Mesenchymal stem cell (in vitro differentiated cells and primary cell): ENCODE measurements around the gene TMEM178B.

Experiments
- DNase-seq: peaks from one replicate; pipeline ENCODE4 v3.0.0-alpha.2; 2013
- H2AFZ ChIP-seq: one replicate; pipeline ENCODE4 v1.6.1; 2013; ENCODE audit warnings: low read depth, mild to moderate bottlenecking, control low read depth, inconsistent platforms, low read length, moderate library complexity
- H2AK5ac ChIP-seq: 2 replicates; pipeline ENCODE4 v1.6.1; 2013; ENCODE audit warnings: low read length, moderate library complexity, mild to moderate bottlenecking, inconsistent platforms; ENCODE audit not compliant: severe bottlenecking
- H2BK120ac ChIP-seq: one replicate; pipeline ENCODE4 v1.6.1; 2013; ENCODE audit warnings: low read depth, mild to moderate bottlenecking, inconsistent platforms, low read length, moderate library complexity
- H2BK12ac ChIP-seq, 2 experiments: one replicate each; pipeline ENCODE4 v1.6.1; 2013; ENCODE audit warnings: inconsistent platforms in 2 of 2, low read length in 2 of 2, mild to moderate bottlenecking in 2 of 2, moderate library complexity in 2 of 2, control low read depth in 1 of 2
- H2BK15ac ChIP-seq: one replicate; pipeline ENCODE4 v1.6.1; 2013; ENCODE audit warnings: mild to moderate bottlenecking, low read depth, inconsistent platforms; ENCODE audit not compliant: poor library complexity, severe bottlenecking
- H2BK5ac ChIP-seq: 2 replicates; pipeline ENCODE4 v1.6.1; 2013; ENCODE audit warnings: low read depth, mild to moderate bottlenecking, low read length, control low read depth, inconsistent platforms; ENCODE audit not compliant: poor library complexity, severe bottlenecking
- H3K14ac ChIP-seq, 2 experiments: one replicate each; pipeline ENCODE4 v1.6.1; 2013; ENCODE audit warnings: inconsistent platforms in 2 of 2, low read length in 2 of 2, control low read depth in 1 of 2, mild to moderate bottlenecking in 1 of 2, moderate library complexity in 1 of 2
- H3K18ac ChIP-seq, 2 experiments: one replicate each; pipeline ENCODE4 v1.6.1; 2013; ENCODE audit warnings: inconsistent platforms in 2 of 2, low read length in 2 of 2, control low read depth in 1 of 2, low read depth in 1 of 2, mild to moderate bottlenecking in 1 of 2
- H3K23ac ChIP-seq, 2 experiments: one replicate each; pipeline ENCODE4 v1.6.1; 2013; ENCODE audit warnings: inconsistent platforms in 2 of 2, low read length in 2 of 2, mild to moderate bottlenecking in 2 of 2, moderate library complexity in 2 of 2, control low read depth in 1 of 2
- H3K27ac ChIP-seq: 2 replicates; pipeline ENCODE4 v1.5.1; 2013; ENCODE audit warnings: mild to moderate bottlenecking, moderate library complexity, low read length, control low read depth, inconsistent platforms; ENCODE audit not compliant: poor library complexity, severe bottlenecking
- H3K27me3 ChIP-seq, 2 experiments: 2 replicates each; pipeline versions ENCODE4 v1.6.1 to v1.7.0; 2013; ENCODE audit warnings: low read length in 2 of 2, mild to moderate bottlenecking in 2 of 2, moderate library complexity in 2 of 2, control low read depth in 1 of 2, inconsistent platforms in 1 of 2; ENCODE audit not compliant: control insufficient read depth in 1 of 2, insufficient read depth in 1 of 2
- H3K36me3 ChIP-seq, 2 experiments: 2 replicates each; pipeline versions ENCODE4 v1.6.1 to v1.7.0; 2013; ENCODE audit warnings: low read length in 2 of 2, control low read depth in 1 of 2, inconsistent platforms in 1 of 2, low read depth in 1 of 2, mild to moderate bottlenecking in 1 of 2; ENCODE audit not compliant: insufficient read depth in 2 of 2, control insufficient read depth in 1 of 2
- H3K4ac ChIP-seq, 2 experiments: one replicate each; pipeline ENCODE4 v1.6.1; 2013; ENCODE audit warnings: inconsistent platforms in 2 of 2, low read length in 2 of 2, mild to moderate bottlenecking in 2 of 2, moderate library complexity in 2 of 2, control low read depth in 1 of 2, low read depth in 1 of 2
- H3K4me1 ChIP-seq: 2 replicates; pipeline ENCODE4 v1.6.1; 2013; ENCODE audit warnings: low read depth, low read length, control low read depth; ENCODE audit not compliant: control insufficient read depth, insufficient read depth
- H3K4me2 ChIP-seq: 2 replicates; pipeline ENCODE4 v1.6.1; 2013; ENCODE audit warnings: low read length, mild to moderate bottlenecking, inconsistent platforms; ENCODE audit not compliant: poor library complexity, severe bottlenecking
- H3K4me3 ChIP-seq, 2 experiments: 2 replicates each; pipeline versions ENCODE4 v1.5.1 to v1.7.0; 2013; ENCODE audit warnings: low read length in 2 of 2, mild to moderate bottlenecking in 2 of 2, control low read depth in 1 of 2, low read depth in 1 of 2; ENCODE audit not compliant: insufficient read depth in 1 of 2
- H3K79me1 ChIP-seq: replicated peaks from 2 replicates; pipeline ENCODE4 v1.6.1; 2013; ENCODE audit warnings: mild to moderate bottlenecking, control low read depth, low read length, inconsistent platforms; ENCODE audit not compliant: poor library complexity, severe bottlenecking
- H3K9ac ChIP-seq: 2 replicates; pipeline ENCODE4 v1.7.0; 2013; ENCODE audit warnings: mild to moderate bottlenecking, low read length, moderate library complexity
- H3K9me3 ChIP-seq: 2 replicates; pipeline ENCODE4 v1.7.0; 2013; ENCODE audit warnings: mild to moderate bottlenecking, low read length; ENCODE audit not compliant: control insufficient read depth
- H4K8ac ChIP-seq: one replicate; pipeline ENCODE4 v1.6.1; 2013; ENCODE audit warnings: inconsistent platforms, mild to moderate bottlenecking, low read length, moderate library complexity
- H4K91ac ChIP-seq: one replicate; pipeline ENCODE4 v1.6.1; 2013; ENCODE audit warnings: mild to moderate bottlenecking, low read length, inconsistent platforms
- WGBS: methylation state at CpG from one replicate; pipeline ENCODE4 v1.1.7; 2013; ENCODE audit warnings: mixed read lengths; 5-methylcytosine and 5-hydroxymethylcytosine counted together

TMEM178B gene

GRCh38 chr7:141370650-141371049, 296.8 kb downstream of the TMEM178B start:
- no peak overlapping the region for H3K23ac ChIP-seq
- H3K14ac ChIP-seq: no peak overlapping the region
- no peak overlapping the region for H4K91ac ChIP-seq
- no peaks in the 10 kb centered on the region for H3K36me3 ChIP-seq
- no peak overlapping the region for H3K9ac ChIP-seq
- no peak overlapping the region for H3K4me2 ChIP-seq
- no peak overlapping the region for H2BK12ac ChIP-seq
- H3K4me1 ChIP-seq: no peaks in the 10 kb centered on the region
- H2AK5ac ChIP-seq: no peak overlapping the region
- no peak overlapping the region for H3K4ac ChIP-seq
- no peak overlapping the region for H2BK120ac ChIP-seq
- H2BK15ac ChIP-seq: no peak overlapping the region
- H4K8ac ChIP-seq: no peak overlapping the region
- no peak overlapping the region for H2BK5ac ChIP-seq
- peaks cover under 1% of the 10 kb centered on the region for H3K79me1 ChIP-seq
- no peak overlapping the region for H3K27ac ChIP-seq
- WGBS: 93% methylated on average over 5 of the region's 5 CpGs
- H2AFZ ChIP-seq: no peak overlapping the region
- H3K4me3 ChIP-seq: no peak overlapping the region
- peaks cover 0 to 6% of the 10 kb centered on the region in 2 experiments for H3K27me3 ChIP-seq
- no peak overlapping the region for H3K18ac ChIP-seq
- no peak for DNase-seq
- no peaks in the 10 kb centered on the region for H3K9me3 ChIP-seq

GRCh38 chr7:141374425-141374824, 300.6 kb downstream of the TMEM178B start:
- Histone ChIP-seq H3K27me3 (peaks cover 0 to 4% of the 10 kb centered on the region in 2 experiments), H3K4me3 (no peak overlapping the region), H3K14ac (no peak overlapping the region), H3K18ac (no peak overlapping the region), H3K23ac (no peak overlapping the region), H2AFZ (no peak overlapping the region), H3K27ac (no peak overlapping the region), H3K36me3 (no peaks in the 10 kb centered on the region), H3K4me2 (no peak overlapping the region), H3K9ac (no peak overlapping the region), H2BK12ac (no peak overlapping the region), H2BK5ac (no peak overlapping the region), H2BK120ac (no peak overlapping the region), H3K9me3 (no peaks in the 10 kb centered on the region), H3K4me1 (no peaks in the 10 kb centered on the region), H2BK15ac (no peak overlapping the region), H4K91ac (no peak overlapping the region), H3K4ac (no peak overlapping the region), H4K8ac (no peak overlapping the region), H3K79me1 (peaks cover 2% of the 10 kb centered on the region), H2AK5ac (no peak overlapping the region)
- WGBS: 96% methylated on average over 7 of the region's 9 CpGs
- no peak for DNase-seq

GRCh38 chr7:141375442-141375841, 301.6 kb downstream of the TMEM178B start:
- WGBS: 84% methylated on average over 2 of the region's 2 CpGs
- H3K36me3 ChIP-seq: no peaks in the 10 kb centered on the region
- H2BK120ac ChIP-seq: no peak overlapping the region
- no peak overlapping the region for H3K4ac ChIP-seq
- H3K27ac ChIP-seq: no peak overlapping the region
- H4K91ac ChIP-seq: no peak overlapping the region
- no peak overlapping the region for H3K18ac ChIP-seq
- no peak for DNase-seq
- no peaks in the 10 kb centered on the region for H3K4me1 ChIP-seq
- peaks cover 0 to 2% of the 10 kb centered on the region in 2 experiments for H3K27me3 ChIP-seq
- H3K23ac ChIP-seq: no peak overlapping the region
- no peak overlapping the region for H3K9ac ChIP-seq
- H2BK15ac ChIP-seq: no peak overlapping the region
- no peak overlapping the region for H2AK5ac ChIP-seq
- no peak overlapping the region for H4K8ac ChIP-seq
- H3K79me1 ChIP-seq: peaks cover 2% of the 10 kb centered on the region
- no peak overlapping the region for H3K14ac ChIP-seq
- no peaks in the 10 kb centered on the region for H3K9me3 ChIP-seq
- no peak overlapping the region for H3K4me3 ChIP-seq
- H2BK12ac ChIP-seq: no peak overlapping the region
- no peak overlapping the region for H2AFZ ChIP-seq
- no peak overlapping the region for H3K4me2 ChIP-seq
- H2BK5ac ChIP-seq: no peak overlapping the region

GRCh38 chr7:141377906-141378305, 304.0 kb downstream of the TMEM178B start:
- no peak overlapping the region for H2BK120ac ChIP-seq
- peaks cover 2% of the 10 kb centered on the region for H3K79me1 ChIP-seq
- H3K27ac ChIP-seq: no peak overlapping the region
- H3K4me1 ChIP-seq: peaks cover 3% of the 10 kb centered on the region
- H3K36me3 ChIP-seq: no peaks in the 10 kb centered on the region
- no peak for DNase-seq
- H3K9ac ChIP-seq: no peak overlapping the region
- H3K4ac ChIP-seq: no peak overlapping the region
- no peak overlapping the region for H2BK12ac ChIP-seq
- no peak overlapping the region for H2AFZ ChIP-seq
- 55% methylated on average over 4 of the region's 4 CpGs for WGBS
- no peak overlapping the region for H3K23ac ChIP-seq
- no peak overlapping the region for H4K91ac ChIP-seq
- H3K14ac ChIP-seq: no peak overlapping the region
- no peak overlapping the region for H3K4me2 ChIP-seq
- H3K9me3 ChIP-seq: no peaks in the 10 kb centered on the region
- no peak overlapping the region for H2BK5ac ChIP-seq
- H3K4me3 ChIP-seq: no peak overlapping the region
- H4K8ac ChIP-seq: no peak overlapping the region
- H3K27me3 ChIP-seq: no peaks in the 10 kb centered on the region
- no peak overlapping the region for H3K18ac ChIP-seq
- H2AK5ac ChIP-seq: no peak overlapping the region
- no peak overlapping the region for H2BK15ac ChIP-seq
